ENCODE measurements around the gene PBX3.

The PBX3 gene

GRCh38 chr9:125706651-125707471, 40.3 kb upstream of the PBX3 start, which contains the start of gene MAPKAP1:
Gene MAPKAP1, minus strand, starts transcription at chr9:125707208. Its CDS starts 34,634 bp downstream, at chr9:125672574.
- DNase-seq (ENCODE audit: extremely low spot score) = peak; percentile 100
- POLR2A ChIA-PET = interaction anchor here (0.6 to 1.7 kb wide), 17 partner anchors 10 to 173 kb away, joined by 3 to 10 read pairs (median 4); no protein-coding TSS in a partner anchor
- TF ChIP-seq ELF4 (IDR thresholded peaks at IDR 0.05) = peak; percentile 76
- no peak for TF ChIP-seq FOXA1 (IDR thresholded peaks at IDR 0.05)
- TF ChIP-seq TARDBP (IDR thresholded peaks at IDR 0.05) = no peak
- 0 out of 2 replicates have a peak, but pooled peaks have one; percentile 9 for TF ChIP-seq L3MBTL2 (conservative IDR thresholded peaks at IDR 0.05)
- TF ChIP-seq PKNOX1 (IDR thresholded peaks at IDR 0.05) = no peak
- no peak for TF ChIP-seq FOXK2 (IDR thresholded peaks at IDR 0.05)
- TF ChIP-seq SP1 (IDR thresholded peaks at IDR 0.05) = no peak
- no peak for TF ChIP-seq LEF1 (IDR thresholded peaks at IDR 0.05; ENCODE audit: borderline replicate concordance)
- TF ChIP-seq ZNF384 (IDR thresholded peaks at IDR 0.05) = no peak
- no peak for TF ChIP-seq FOXM1 (IDR thresholded peaks at IDR 0.05; ENCODE audit: borderline replicate concordance)
- no peak for TF ChIP-seq BHLHE40 (IDR thresholded peaks at IDR 0.05; ENCODE audit: borderline replicate concordance)
- no peak for TF ChIP-seq HDGF (IDR thresholded peaks at IDR 0.05; ENCODE audit: borderline replicate concordance)
- CTCF ChIA-PET = no interaction called here

GRCh38 chr9:125707472-125707804, 39.7 kb upstream of the PBX3 start:
- ChIA-PET POLR2A (interaction anchor here (0.9 to 1.7 kb wide), 14 partner anchors 10 to 172 kb away, joined by 3 to 10 read pairs (median 4); no protein-coding TSS in a partner anchor), CTCF (no interaction called here)
- TF ChIP-seq ARNT (IDR thresholded peaks at IDR 0.05) (no peak), LEF1 (IDR thresholded peaks at IDR 0.05; ENCODE audit: borderline replicate concordance) (no peak), FOXK2 (IDR thresholded peaks at IDR 0.05) (no peak), ZNF384 (IDR thresholded peaks at IDR 0.05) (no peak), BHLHE40 (IDR thresholded peaks at IDR 0.05; ENCODE audit: borderline replicate concordance) (no peak), FOXM1 (IDR thresholded peaks at IDR 0.05; ENCODE audit: borderline replicate concordance) (no peak), CTBP1 (IDR thresholded peaks at IDR 0.05; ENCODE audit: borderline replicate concordance) (no peak), ELF4 (IDR thresholded peaks at IDR 0.05) (no peak), HDGF (IDR thresholded peaks at IDR 0.05; ENCODE audit: borderline replicate concordance) (no peak), FOXA1 (IDR thresholded peaks at IDR 0.05) (no peak), NFRKB (IDR thresholded peaks at IDR 0.05) (no peak), PKNOX1 (IDR thresholded peaks at IDR 0.05) (no peak), TARDBP (IDR thresholded peaks at IDR 0.05) (no peak), SP1 (IDR thresholded peaks at IDR 0.05) (no peak), SUZ12 (IDR thresholded peaks at IDR 0.05) (no peak), L3MBTL2 (conservative IDR thresholded peaks at IDR 0.05) (no peak)
- DNase-seq (ENCODE audit: extremely low spot score) = no peak

DNA sequence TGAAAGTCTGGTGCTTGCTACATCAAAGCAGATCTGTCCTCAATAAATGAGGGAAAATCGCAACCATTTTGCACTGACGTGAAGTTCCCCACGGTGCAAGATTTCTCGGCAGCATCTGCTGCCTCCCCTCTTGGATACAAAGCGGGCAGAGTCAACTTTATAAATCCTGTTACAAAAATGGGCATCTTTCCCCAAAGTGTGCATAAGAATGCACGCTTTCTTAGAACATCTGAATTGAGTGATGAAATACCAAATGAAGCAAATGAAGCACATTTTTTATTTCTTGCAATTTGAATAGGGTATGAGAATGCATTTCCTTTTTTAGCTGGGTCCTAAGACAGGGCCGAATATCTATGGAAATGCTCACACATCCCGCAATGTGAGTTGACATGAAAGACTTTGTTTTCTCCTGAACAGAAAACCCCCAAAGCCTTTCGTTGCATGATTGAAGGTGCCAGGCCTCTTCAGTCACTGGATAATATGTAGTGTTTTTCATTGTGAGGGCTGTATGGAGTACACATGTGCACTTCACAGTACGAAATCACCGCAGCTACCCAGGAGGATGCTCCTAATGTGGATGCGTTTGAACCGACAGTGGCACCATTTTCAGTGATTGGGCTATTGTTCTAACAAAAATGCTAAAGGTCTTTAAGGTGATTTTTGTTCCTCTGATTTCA, 20.6 kb upstream of the PBX3 start:
- ChIA-PET POLR2A (no interaction called here), CTCF (no interaction called here)
- DNase-seq (ENCODE audit: extremely low spot score) = no peak
- TF ChIP-seq ELF4 (IDR thresholded peaks at IDR 0.05) (no peak), TARDBP (IDR thresholded peaks at IDR 0.05) (no peak), HDGF (IDR thresholded peaks at IDR 0.05; ENCODE audit: borderline replicate concordance) (no peak), CTBP1 (IDR thresholded peaks at IDR 0.05; ENCODE audit: borderline replicate concordance) (no peak), ZNF384 (IDR thresholded peaks at IDR 0.05) (no peak), PKNOX1 (IDR thresholded peaks at IDR 0.05) (no peak), SP1 (IDR thresholded peaks at IDR 0.05) (no peak), FOXA1 (IDR thresholded peaks at IDR 0.05) (no peak), BHLHE40 (IDR thresholded peaks at IDR 0.05; ENCODE audit: borderline replicate concordance) (no peak), ARNT (IDR thresholded peaks at IDR 0.05) (no peak), NFRKB (IDR thresholded peaks at IDR 0.05) (no peak), L3MBTL2 (conservative IDR thresholded peaks at IDR 0.05) (no peak), SUZ12 (IDR thresholded peaks at IDR 0.05) (no peak), FOXK2 (IDR thresholded peaks at IDR 0.05) (no peak), FOXM1 (IDR thresholded peaks at IDR 0.05; ENCODE audit: borderline replicate concordance) (no peak), LEF1 (IDR thresholded peaks at IDR 0.05; ENCODE audit: borderline replicate concordance) (no peak)

- TF ChIP-seq PKNOX1 (IDR thresholded peaks at IDR 0.05) = no peak
- no peak for TF ChIP-seq ZNF384 (IDR thresholded peaks at IDR 0.05)
- TF ChIP-seq FOXM1 (IDR thresholded peaks at IDR 0.05; ENCODE audit: borderline replicate concordance) = no peak
- TF ChIP-seq SUZ12 (IDR thresholded peaks at IDR 0.05) = no peak
- no peak for TF ChIP-seq LEF1 (IDR thresholded peaks at IDR 0.05; ENCODE audit: borderline replicate concordance)
- no peak for TF ChIP-seq BHLHE40 (IDR thresholded peaks at IDR 0.05; ENCODE audit: borderline replicate concordance)
- TF ChIP-seq SP1 (IDR thresholded peaks at IDR 0.05) = no peak
- TF ChIP-seq FOXA1 (IDR thresholded peaks at IDR 0.05) = no peak
- no peak for TF ChIP-seq L3MBTL2 (conservative IDR thresholded peaks at IDR 0.05)
- TF ChIP-seq ELF4 (IDR thresholded peaks at IDR 0.05) = no peak
- TF ChIP-seq CTBP1 (IDR thresholded peaks at IDR 0.05; ENCODE audit: borderline replicate concordance) = no peak
- TF ChIP-seq TARDBP (IDR thresholded peaks at IDR 0.05) = no peak
- no peak for TF ChIP-seq NFRKB (IDR thresholded peaks at IDR 0.05)
- TF ChIP-seq FOXK2 (IDR thresholded peaks at IDR 0.05) = no peak
- TF ChIP-seq HDGF (IDR thresholded peaks at IDR 0.05; ENCODE audit: borderline replicate concordance) = no peak
- TF ChIP-seq ARNT (IDR thresholded peaks at IDR 0.05) = no peak
- POLR2A ChIA-PET = no interaction called here
These were observed 17.0 kb upstream of the PBX3 start for GRCh38 chr9:125730168-125730567.

More at GRCh38 chr9:125730168-125730567, 17.0 kb upstream of the PBX3 start:
- CTCF ChIA-PET = no interaction called here
- DNase-seq (ENCODE audit: extremely low spot score) = no peak
